HL-60 (cell line): ENCODE data around the gene NFYC.

Experiments used
- DNase-seq, 2 experiments: peaks; one replicate each; pipeline ENCODE4 v3.0.0-alpha.2; 2010 to 2020; ENCODE audit warnings: low read depth in 1 of 2, low spot score in 1 of 2
- H3K27ac ChIP-seq: fragments of 250-450 bp; sonication (Bioruptor Pico); replicated peaks from 2 replicates; pipeline ENCODE4 v1.5.1; 2020; ENCODE audit warnings: mild to moderate bottlenecking, moderate library complexity
- H3K27me3 ChIP-seq: fragments of 250-450 bp; sonication (Bioruptor Pico); 2 replicates; pipeline ENCODE4 v1.5.1; 2021; ENCODE audit warnings: mild to moderate bottlenecking, moderate library complexity; ENCODE audit not compliant: insufficient read depth, poor library complexity, severe bottlenecking
- H3K4me3 ChIP-seq: replicated peaks from 2 replicates; pipeline ENCODE4 v1.5.1; 2011; ENCODE audit warnings: mild to moderate bottlenecking, control low read depth, low read length; ENCODE audit not compliant: insufficient read depth
- GABPA ChIP-seq: IDR thresholded peaks from 2 replicates; pipeline ENCODE4 v1.6.1; 2012; ENCODE audit warnings: low read depth
- POLR2AphosphoS5 ChIP-seq: IDR thresholded peaks from 2 replicates; pipeline ENCODE4 v1.6.1; 2012; ENCODE audit warnings: low read depth
- SPI1 ChIP-seq: IDR thresholded peaks from 2 replicates; pipeline ENCODE4 v1.6.1; 2012; ENCODE audit warnings: low read depth, mild to moderate bottlenecking, borderline replicate concordance
- TF ChIP-seq, protein P1 (sequence below): IDR thresholded peaks from one replicate; pipeline ENCODE4 v1.5.1; 2011; ENCODE audit warnings: low read length, control low read depth, inconsistent platforms; ENCODE audit not compliant: insufficient read depth
- TF ChIP-seq, protein P2 (sequence below): IDR thresholded peaks from 2 replicates; pipeline ENCODE4 v1.6.1; 2012; ENCODE audit warnings: low read depth; ENCODE audit not compliant: insufficient replicate concordance

NFYC gene

DNA sequence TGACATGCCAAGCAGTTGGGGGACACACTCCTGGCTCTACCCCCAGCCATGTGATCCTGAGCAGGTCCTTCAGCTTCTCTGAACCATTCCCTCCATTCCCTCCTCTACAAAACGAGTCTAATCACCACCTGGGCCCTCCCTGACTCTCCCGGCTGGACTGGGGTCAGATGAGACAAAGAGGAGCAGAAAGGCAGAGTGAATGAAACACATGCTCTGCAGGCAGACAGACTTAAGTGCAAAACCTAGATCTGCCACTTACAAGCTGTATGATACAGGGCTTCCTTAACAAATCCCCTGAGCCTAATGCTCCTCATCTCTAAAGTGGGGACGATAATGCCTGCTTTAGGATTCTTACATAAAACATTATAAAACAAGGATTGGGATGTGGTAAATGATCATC lies 43.3 kb upstream of the NFYC start:
- TF ChIP-seq GABPA (no peak), SPI1 (no peak), POLR2AphosphoS5 (no peak)
- TF ChIP-seq, protein P1, sequence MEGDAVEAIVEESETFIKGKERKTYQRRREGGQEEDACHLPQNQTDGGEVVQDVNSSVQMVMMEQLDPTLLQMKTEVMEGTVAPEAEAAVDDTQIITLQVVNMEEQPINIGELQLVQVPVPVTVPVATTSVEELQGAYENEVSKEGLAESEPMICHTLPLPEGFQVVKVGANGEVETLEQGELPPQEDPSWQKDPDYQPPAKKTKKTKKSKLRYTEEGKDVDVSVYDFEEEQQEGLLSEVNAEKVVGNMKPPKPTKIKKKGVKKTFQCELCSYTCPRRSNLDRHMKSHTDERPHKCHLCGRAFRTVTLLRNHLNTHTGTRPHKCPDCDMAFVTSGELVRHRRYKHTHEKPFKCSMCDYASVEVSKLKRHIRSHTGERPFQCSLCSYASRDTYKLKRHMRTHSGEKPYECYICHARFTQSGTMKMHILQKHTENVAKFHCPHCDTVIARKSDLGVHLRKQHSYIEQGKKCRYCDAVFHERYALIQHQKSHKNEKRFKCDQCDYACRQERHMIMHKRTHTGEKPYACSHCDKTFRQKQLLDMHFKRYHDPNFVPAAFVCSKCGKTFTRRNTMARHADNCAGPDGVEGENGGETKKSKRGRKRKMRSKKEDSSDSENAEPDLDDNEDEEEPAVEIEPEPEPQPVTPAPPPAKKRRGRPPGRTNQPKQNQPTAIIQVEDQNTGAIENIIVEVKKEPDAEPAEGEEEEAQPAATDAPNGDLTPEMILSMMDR = no peak
- TF ChIP-seq, protein P2, sequence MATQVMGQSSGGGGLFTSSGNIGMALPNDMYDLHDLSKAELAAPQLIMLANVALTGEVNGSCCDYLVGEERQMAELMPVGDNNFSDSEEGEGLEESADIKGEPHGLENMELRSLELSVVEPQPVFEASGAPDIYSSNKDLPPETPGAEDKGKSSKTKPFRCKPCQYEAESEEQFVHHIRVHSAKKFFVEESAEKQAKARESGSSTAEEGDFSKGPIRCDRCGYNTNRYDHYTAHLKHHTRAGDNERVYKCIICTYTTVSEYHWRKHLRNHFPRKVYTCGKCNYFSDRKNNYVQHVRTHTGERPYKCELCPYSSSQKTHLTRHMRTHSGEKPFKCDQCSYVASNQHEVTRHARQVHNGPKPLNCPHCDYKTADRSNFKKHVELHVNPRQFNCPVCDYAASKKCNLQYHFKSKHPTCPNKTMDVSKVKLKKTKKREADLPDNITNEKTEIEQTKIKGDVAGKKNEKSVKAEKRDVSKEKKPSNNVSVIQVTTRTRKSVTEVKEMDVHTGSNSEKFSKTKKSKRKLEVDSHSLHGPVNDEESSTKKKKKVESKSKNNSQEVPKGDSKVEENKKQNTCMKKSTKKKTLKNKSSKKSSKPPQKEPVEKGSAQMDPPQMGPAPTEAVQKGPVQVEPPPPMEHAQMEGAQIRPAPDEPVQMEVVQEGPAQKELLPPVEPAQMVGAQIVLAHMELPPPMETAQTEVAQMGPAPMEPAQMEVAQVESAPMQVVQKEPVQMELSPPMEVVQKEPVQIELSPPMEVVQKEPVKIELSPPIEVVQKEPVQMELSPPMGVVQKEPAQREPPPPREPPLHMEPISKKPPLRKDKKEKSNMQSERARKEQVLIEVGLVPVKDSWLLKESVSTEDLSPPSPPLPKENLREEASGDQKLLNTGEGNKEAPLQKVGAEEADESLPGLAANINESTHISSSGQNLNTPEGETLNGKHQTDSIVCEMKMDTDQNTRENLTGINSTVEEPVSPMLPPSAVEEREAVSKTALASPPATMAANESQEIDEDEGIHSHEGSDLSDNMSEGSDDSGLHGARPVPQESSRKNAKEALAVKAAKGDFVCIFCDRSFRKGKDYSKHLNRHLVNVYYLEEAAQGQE = no peak
- Histone ChIP-seq H3K4me3 (no peak overlapping the region), H3K27me3 (peaks cover 5% of the 10 kb centered on the region), H3K27ac (no peak overlapping the region)
- DNase-seq = no peak

DNA sequence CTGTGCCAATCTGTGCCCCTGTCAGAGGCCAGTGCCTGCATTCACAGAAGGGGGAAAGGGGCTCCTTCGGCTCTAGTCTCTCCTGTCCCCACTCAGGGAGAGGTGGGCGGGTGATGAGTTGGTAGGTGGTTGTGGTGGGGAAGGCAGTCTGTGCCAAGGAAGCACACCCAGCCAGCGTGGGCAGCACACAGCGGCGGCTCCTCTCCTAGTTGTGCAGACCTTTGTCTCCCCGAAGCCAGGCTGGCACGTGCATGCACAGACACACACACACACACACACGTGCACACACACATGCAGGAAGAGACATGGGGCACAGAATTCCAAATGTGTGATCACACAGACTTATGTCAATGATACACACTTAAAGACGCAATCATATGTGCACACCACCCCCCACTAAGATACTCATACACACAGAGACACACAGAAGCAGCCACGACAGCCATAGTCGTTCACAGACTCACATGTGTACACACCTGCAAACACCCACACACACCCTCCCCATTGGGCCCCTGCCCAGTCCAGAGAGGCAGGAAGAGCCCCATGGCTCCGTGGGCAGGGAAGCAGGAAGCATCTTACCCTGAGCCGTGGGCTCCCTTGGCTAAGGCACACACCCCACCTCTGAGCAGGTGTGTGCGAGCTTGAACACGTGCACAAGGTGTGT lies 42.4 kb upstream of the NFYC start:
- Histone ChIP-seq H3K27me3 (peaks cover 5% of the 10 kb centered on the region), H3K4me3 (no peak overlapping the region), H3K27ac (no peak overlapping the region)
- no peak for DNase-seq
- TF ChIP-seq GABPA = no peak
- TF ChIP-seq, protein P1 = no peak
- no peak for TF ChIP-seq POLR2AphosphoS5
- TF ChIP-seq, protein P2 = no peak
- no peak for TF ChIP-seq SPI1

DNA sequence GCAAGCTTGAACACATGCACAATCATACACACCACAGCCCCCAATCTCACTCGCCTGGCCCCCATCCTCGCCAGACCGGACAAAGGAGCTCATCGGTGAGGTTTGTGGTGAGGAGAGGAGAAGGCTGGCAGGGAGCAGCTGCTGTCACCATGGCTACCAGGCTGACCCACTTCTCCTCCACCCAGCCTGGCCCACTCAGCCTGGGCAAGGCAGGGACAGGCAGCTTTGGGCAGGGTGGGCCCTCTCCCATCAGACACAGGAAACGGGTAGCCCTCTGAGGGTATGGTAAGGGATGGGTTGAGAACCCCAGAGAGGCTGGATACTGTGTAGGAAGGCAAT lies 41.9 kb upstream of the NFYC start:
- Histone ChIP-seq H3K27ac (no peak overlapping the region), H3K27me3 (peaks cover 5% of the 10 kb centered on the region), H3K4me3 (no peak overlapping the region)
- no peak for DNase-seq
- no peak for TF ChIP-seq SPI1

DNA sequence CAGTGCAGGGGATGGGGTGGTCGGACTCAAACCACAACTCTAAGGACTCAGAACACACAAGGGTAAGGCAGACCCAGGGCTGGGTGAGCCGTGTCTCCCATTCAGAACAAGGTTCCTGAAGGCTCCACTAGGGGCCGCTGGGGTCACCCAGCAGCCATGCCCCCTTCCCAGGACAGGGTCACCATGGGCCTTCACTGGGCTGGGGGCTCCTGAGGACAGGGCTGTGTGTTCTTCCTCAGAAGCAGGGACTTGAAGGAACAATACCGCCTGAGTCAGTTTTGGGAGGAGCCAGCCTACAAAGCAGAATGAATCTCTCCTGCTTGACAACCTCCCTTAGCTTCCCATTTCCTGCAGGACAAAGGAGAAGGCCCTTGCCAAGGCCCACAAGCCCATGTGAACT lies 41.4 kb upstream of the NFYC start:
- TF ChIP-seq POLR2AphosphoS5 = no peak
- Histone ChIP-seq H3K27me3 (peaks cover 5% of the 10 kb centered on the region), H3K4me3 (no peak overlapping the region), H3K27ac (no peak overlapping the region)
- DNase-seq = no peak

DNA sequence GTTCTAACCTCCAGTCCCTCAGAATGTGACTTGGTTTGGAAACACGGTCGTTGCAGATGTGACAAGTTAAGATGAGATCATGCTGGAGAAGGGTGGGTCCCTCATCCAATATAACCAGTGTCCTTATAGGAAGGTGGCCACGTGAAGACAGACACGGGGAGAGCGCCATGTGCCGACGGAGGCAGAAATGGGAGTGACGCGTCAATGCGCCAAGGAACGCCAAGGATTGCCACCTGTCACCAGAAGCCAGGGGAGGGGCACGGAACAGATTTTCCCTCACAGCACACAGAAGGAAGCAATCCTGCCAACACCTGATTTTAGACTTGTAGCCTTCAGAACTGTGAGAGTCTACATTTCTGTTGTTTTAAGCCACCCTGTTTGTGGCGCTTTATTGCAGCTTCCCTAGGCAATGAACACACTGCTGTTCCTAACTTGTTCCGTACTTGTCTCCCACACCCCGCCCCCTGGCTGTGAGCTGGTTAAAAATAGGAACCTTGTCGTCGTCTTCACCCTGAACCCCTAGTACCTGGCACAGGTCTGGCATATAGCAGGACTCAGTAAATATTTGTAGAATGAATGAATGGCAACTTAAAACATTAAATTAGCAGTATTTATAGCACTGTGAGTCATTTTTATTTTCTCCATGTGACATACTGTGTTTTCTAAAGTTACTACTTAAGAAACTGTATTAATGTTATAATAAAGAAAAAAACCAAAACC lies 40.2 kb upstream of the NFYC start:
- H3K27me3 ChIP-seq = peaks cover 5% of the 10 kb centered on the region
- no peak overlapping the region for H3K27ac ChIP-seq
- DNase-seq = peak in 1 of 2 experiments; percentile 38
- TF ChIP-seq, protein P1 = no peak
- H3K4me3 ChIP-seq = no peak overlapping the region
